Astrocyte of the cerebellum (primary cell): ENCODE results near the gene JPH3.

Source experiments
- DNase-seq: peaks from one replicate; pipeline ENCODE4 v3.0.0-alpha.2; 2011; ENCODE audit warnings: low read depth
- H3K4me3 ChIP-seq: 2 replicates; pipeline ENCODE4 v1.5.1; 2011; ENCODE audit warnings: mild to moderate bottlenecking, low read depth, low read length, moderate library complexity
- in situ Hi-C: cut with HindIII; loops from 2 replicates; pipeline ENCODE4 v1.10.0; 2017; ENCODE audit warnings: low sequenced_read_pairs
- TF ChIP-seq, protein P1 (sequence below): IDR thresholded peaks from 2 replicates; pipeline ENCODE4 v1.5.1; 2012; ENCODE audit warnings: low read length, low read depth, moderate library complexity, mild to moderate bottlenecking; ENCODE audit errors: missing control alignments

The JPH3 gene

DNA sequence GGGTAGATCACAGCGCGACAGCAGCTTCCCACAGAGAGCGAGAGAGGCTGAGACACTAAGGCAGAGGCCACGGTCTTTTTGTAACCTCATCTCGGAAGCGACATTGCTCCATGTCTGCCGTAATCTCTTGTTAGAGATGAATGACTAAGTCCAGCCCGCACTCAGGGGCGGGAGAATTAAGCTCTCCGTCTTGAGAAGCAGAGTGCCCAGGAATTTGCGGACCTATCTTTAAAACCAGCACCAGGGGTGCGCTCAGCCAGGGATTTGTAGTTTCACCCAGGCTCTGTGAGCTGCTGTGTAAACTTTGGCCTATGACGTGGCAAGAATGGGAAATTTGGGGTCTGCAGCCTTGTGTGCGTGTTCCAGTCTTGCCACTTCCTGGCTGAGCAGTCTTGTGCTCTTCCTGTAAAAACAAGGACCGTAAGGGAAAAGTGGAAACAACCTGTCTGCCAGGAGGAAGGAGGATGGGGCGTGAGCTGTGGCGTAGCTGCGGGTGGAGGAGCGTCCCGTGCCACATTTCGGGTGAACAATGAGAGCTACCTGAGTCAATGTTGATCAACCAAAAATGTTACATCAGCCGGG, 16.0 kb upstream of the JPH3 start:
- TF ChIP-seq, protein P1, sequence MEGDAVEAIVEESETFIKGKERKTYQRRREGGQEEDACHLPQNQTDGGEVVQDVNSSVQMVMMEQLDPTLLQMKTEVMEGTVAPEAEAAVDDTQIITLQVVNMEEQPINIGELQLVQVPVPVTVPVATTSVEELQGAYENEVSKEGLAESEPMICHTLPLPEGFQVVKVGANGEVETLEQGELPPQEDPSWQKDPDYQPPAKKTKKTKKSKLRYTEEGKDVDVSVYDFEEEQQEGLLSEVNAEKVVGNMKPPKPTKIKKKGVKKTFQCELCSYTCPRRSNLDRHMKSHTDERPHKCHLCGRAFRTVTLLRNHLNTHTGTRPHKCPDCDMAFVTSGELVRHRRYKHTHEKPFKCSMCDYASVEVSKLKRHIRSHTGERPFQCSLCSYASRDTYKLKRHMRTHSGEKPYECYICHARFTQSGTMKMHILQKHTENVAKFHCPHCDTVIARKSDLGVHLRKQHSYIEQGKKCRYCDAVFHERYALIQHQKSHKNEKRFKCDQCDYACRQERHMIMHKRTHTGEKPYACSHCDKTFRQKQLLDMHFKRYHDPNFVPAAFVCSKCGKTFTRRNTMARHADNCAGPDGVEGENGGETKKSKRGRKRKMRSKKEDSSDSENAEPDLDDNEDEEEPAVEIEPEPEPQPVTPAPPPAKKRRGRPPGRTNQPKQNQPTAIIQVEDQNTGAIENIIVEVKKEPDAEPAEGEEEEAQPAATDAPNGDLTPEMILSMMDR = no peak
- in situ Hi-C loops = no loop called here
- DNase-seq = no peak
- no peak overlapping the region for H3K4me3 ChIP-seq

DNA sequence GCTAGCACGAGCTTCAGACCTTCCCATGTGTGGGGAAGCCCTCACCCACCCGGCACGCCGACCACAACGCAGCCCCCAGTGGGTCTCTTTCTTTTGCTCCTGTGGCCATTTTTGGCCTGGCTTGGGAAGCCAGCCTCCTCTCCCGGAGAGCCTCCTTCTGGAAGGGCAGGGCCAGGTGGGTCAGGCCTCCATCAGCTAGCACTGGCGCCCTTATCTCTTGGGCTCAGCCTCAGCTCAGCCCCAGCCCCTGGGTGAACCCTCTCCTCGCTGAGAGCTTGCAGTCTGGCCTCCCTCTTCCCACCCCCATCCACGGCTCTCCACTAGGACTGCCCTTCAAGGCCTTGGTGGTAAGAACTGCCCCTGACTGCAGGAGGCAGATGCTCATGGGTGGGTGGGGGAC, 14.7 kb upstream of the JPH3 start:
- H3K4me3 ChIP-seq = no peak overlapping the region
- in situ Hi-C loops = no loop called here
- TF ChIP-seq, protein P1 = no peak

DNA sequence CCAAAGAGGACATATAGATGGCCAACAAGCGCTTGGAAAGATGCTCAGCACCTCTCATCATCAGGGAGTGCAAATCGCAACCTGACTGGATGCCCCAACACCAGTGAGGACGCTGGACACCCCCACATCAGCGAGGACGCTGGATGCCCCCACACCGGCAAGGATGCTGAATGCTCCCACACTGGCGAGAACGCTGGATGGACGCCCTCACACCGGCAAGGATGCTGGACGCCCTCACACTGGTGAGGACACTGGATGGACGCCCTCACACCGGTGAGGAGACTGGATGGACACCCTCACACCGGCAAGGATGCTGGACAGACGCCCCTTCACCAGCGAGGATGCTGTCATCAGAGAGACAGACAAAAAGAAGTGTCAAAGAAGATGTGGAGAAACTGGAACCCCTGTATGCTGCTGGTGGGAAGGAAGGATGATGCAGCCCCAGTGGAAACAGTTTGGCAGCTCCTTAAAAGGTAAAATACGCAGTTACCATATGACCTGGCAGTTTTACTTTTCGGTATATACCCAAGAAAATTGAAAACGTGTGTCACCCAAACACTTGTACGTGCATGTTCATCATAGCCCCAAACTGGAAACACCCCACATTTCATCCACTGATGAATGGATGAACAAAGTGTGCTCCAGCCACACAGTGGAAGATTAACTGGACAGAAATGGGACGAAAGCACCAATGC, 10.1 kb upstream of the JPH3 start:
- in situ Hi-C loops = no loop called here
- TF ChIP-seq, protein P1 = no peak

More for the DNA sequence above, 14.7 kb upstream of the JPH3 start:
- DNase-seq = no peak

DNA sequence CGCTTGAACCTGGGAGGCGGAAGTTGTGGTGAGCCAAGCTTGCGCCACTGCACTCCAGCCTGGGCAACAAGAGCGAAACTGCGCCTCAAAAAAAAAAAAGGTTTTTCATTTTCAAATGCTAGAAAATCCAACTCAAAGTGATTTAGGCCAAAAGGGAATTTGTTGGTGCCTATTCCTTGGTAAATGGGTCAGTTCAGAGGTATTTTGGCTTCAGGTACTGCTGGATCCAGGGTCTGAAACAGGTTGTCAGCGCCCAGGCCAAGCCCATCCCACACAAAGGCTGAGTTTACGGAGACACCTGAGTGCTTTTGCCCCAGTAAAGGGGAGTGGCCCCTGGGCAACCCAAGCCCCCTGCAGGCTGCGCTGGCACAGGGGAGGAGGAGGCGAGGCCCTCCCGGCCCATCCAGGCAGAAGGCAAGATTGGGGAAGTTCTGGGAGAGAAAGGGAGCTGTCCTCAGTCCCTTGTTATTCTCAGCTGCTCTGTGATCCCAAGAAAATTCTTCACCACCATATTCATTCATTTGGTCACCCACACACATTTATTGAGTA, 8.5 kb upstream of the JPH3 start:
- in situ Hi-C loops = no loop called here
- DNase-seq = no peak
- H3K4me3 ChIP-seq = no peak overlapping the region
- TF ChIP-seq, protein P1 = no peak

More for the DNA sequence above, 10.1 kb upstream of the JPH3 start:
- no peak for DNase-seq
- H3K4me3 ChIP-seq = no peak overlapping the region

DNA sequence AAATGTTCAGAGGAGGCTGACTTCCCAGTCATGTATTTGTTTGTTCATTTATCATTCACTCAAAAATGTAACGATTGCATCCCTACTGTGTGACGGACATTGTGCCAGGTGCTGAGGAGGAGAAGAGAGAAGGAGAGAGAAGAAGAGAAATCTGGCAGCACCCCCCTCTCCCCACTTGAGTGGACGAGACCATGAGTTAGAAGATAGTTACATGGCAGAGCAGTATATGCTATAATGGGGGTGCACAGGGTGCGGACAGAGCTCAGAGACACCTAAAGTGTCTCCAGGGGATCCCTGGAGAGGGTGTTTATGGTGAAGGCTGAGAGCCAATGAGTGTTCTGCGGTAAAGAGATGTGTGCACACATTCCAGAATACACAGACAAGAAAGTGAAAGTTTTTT, 6.6 kb upstream of the JPH3 start:
- no peak overlapping the region for H3K4me3 ChIP-seq
- TF ChIP-seq, protein P1 = no peak
- DNase-seq = no peak
- in situ Hi-C loops = no loop called here

DNA sequence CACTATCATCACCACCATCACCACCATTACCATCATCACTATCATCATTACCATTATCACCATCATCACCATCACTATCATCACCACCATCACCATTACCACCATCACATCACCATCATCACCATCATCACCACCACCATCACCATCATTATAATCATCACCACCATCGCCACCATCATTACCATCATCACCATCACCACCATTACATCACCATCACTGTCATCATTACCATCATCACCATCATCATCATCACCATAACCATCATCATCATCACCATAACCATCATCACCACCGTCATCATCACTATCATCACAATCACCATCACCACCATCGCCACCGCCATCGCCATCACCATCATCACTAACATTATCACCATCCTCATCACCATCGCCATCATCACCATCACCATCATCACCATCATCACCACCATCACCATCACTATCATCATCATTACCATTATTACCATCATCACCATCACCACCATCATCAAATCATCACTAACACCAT, 4.9 kb upstream of the JPH3 start:
- in situ Hi-C loops = no loop called here
- no peak for DNase-seq
- H3K4me3 ChIP-seq = no peak overlapping the region
- TF ChIP-seq, protein P1 = no peak
